Stimulated activated CD8-positive, alpha-beta memory T cell treated with anti-CD3 and anti-CD28 coated beads, Interleukin-12 subunit alpha, Interleukin-12 subunit beta, amount 100 ng/mL, for 4 hours (primary cell): ENCODE measurements around the gene FBXO31.

Experiments used
- DNase-seq: peaks from one replicate; pipeline ENCODE4 v3.0.0-alpha.2; 2020; ENCODE audit warnings: low read depth

FBXO31 gene

GRCh38 chr16:87309620-87310525, 73.7 kb downstream of the FBXO31 start:
- DNase-seq = no peak

GRCh38 chr16:87308826-87309225, 74.8 kb downstream of the FBXO31 start:
- DNase-seq = no peak

GRCh38 chr16:87306516-87306915, 77.1 kb downstream of the FBXO31 start:
- no peak for DNase-seq

- DNase-seq = no peak
Measured at GRCh38 chr16:87305505-87306391, 77.8 kb downstream of the FBXO31 start.

GRCh38 chr16:87304951-87305350, 78.6 kb downstream of the FBXO31 start:
- DNase-seq = no peak

GRCh38 chr16:87303962-87304521, 79.5 kb downstream of the FBXO31 start:
- DNase-seq = no peak

GRCh38 chr16:87303431-87303930, 80.1 kb downstream of the FBXO31 start:
- DNase-seq = no peak

GRCh38 chr16:87298857-87299465, 84.6 kb downstream of the FBXO31 start:
- no peak for DNase-seq

- DNase-seq = no peak
Measured at GRCh38 chr16:87297918-87298631, 85.5 kb downstream of the FBXO31 start.

GRCh38 chr16:87297407-87297806, 86.2 kb downstream of the FBXO31 start:
- no peak for DNase-seq

GRCh38 chr16:87295661-87296531, 87.7 kb downstream of the FBXO31 start:
- no peak for DNase-seq

GRCh38 chr16:87295259-87295658, 88.3 kb downstream of the FBXO31 start:
- no peak for DNase-seq

GRCh38 chr16:87293990-87294389, 89.6 kb downstream of the FBXO31 start:
- no peak for DNase-seq

GRCh38 chr16:87291944-87292343, 91.6 kb downstream of the FBXO31 start:
- no peak for DNase-seq

GRCh38 chr16:87288753-87289362, 94.7 kb downstream of the FBXO31 start:
- no peak for DNase-seq

- no peak for DNase-seq
Measured at GRCh38 chr16:87286839-87287626, 96.5 kb downstream of the FBXO31 start.

GRCh38 chr16:87284183-87284582, 99.4 kb downstream of the FBXO31 start:
- DNase-seq = no peak

GRCh38 chr16:87279094-87279658, 104.4 kb downstream of the FBXO31 start:
- no peak for DNase-seq
